GM12865 (cell line): ENCODE measurements around the gene SLC2A11.

Experiments used
- DNase-seq: peaks from one replicate; pipeline ENCODE4 v3.0.0; 2010; ENCODE audit warnings: low read depth
- H3K4me3 ChIP-seq: 2 replicates; pipeline ENCODE4 v1.5.1; 2011; ENCODE audit warnings: mild to moderate bottlenecking, low read depth, low read length, control low read depth
- TF ChIP-seq, protein P1 (sequence below): IDR thresholded peaks from 2 replicates; pipeline ENCODE4 v1.5.1; 2011; ENCODE audit warnings: low read length, control low read depth, low read depth, inconsistent platforms; ENCODE audit not compliant: insufficient read depth; ENCODE audit errors: missing control alignments

Gene SLC2A11

GRCh38 chr22:23833017-23833751, 24.5 kb upstream of the SLC2A11 start:
- TF ChIP-seq, protein P1, sequence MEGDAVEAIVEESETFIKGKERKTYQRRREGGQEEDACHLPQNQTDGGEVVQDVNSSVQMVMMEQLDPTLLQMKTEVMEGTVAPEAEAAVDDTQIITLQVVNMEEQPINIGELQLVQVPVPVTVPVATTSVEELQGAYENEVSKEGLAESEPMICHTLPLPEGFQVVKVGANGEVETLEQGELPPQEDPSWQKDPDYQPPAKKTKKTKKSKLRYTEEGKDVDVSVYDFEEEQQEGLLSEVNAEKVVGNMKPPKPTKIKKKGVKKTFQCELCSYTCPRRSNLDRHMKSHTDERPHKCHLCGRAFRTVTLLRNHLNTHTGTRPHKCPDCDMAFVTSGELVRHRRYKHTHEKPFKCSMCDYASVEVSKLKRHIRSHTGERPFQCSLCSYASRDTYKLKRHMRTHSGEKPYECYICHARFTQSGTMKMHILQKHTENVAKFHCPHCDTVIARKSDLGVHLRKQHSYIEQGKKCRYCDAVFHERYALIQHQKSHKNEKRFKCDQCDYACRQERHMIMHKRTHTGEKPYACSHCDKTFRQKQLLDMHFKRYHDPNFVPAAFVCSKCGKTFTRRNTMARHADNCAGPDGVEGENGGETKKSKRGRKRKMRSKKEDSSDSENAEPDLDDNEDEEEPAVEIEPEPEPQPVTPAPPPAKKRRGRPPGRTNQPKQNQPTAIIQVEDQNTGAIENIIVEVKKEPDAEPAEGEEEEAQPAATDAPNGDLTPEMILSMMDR, result no peak
- no peak for DNase-seq
- H3K4me3 ChIP-seq, result no peak overlapping the region

DNA sequence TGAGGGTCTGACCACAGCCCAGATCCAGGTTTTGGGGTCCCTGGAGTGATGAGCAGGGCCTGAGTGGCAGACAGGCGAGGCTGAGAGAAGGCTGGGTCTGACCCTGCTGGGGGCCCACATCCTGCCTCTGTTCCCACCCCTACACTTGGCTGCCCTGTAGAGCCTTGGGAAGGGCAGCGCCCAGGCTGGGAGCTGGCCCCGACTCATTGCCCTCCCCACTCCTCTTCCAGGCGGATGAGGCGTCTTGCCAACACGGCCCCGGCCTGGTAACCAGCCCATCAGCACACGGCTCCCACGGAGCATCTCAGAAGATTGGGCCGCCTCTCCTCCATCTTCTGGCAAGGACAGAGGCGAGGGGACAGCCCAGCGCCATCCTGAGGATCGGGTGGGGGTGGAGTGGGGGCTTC, 23.8 kb upstream of the SLC2A11 start:
- TF ChIP-seq, protein P1, result no peak
- H3K4me3 ChIP-seq, result no peak overlapping the region
- no peak for DNase-seq

DNA sequence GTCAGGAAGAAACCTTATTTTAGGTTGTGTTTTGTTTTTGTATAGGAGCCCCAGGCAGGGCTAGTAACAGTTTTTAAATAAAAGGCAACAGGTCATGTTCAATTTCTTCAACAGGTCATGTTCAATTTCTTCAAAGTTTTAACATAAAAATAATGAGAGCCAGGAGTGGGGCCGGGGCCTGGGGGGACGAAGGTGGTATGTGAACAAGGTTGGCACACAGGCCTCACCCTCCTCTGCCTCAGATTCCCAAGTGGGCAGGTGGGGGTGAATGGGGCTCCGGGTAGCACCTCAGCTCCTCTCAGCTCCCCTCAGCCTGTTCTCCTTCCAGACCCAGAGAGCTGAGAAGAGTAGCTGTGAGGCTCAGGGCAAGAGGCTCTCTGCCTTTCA, 23.3 kb upstream of the SLC2A11 start:
- TF ChIP-seq, protein P1, result no peak
- H3K4me3 ChIP-seq, result no peak overlapping the region
- no peak for DNase-seq

DNA sequence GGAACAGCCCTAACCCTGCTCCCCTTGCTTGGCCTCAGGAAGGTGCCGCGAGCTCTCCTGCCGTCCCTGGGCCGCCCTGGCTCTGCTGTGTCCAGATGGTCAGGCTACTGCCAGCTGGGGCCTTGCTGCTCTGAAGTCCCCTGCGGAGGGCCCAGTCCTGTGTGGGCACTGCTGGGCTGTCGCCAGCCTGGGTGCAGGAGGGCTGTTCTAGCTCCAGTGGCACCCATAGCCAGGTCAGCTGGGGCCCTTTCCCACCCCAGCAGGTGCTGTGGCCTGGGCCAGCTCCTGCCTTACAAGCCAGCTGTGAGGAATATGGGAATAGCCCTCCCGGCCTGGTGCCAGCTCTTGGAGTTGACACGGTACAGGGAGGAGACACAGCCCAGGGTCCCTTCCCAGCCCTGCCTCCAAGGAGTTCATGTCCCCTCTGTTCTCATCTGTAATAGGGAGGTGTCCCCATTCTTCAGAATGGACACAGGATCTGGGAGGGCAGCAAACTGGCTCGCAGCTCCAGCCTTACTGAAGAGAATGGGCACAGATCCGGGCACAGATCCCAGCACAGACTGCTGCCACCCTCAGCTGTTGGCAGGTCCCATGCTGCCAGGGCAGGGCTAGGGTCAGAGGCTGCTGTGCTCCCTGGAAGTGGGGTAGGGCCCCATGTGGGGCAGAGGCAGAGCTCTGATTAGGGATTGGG, 22.7 kb upstream of the SLC2A11 start:
- no peak overlapping the region for H3K4me3 ChIP-seq
- DNase-seq, result no peak
- TF ChIP-seq, protein P1, result no peak

GRCh38 chr22:23835484-23836144, 22.1 kb upstream of the SLC2A11 start:
- no peak overlapping the region for H3K4me3 ChIP-seq
- TF ChIP-seq, protein P1, result no peak
- no peak for DNase-seq

DNA sequence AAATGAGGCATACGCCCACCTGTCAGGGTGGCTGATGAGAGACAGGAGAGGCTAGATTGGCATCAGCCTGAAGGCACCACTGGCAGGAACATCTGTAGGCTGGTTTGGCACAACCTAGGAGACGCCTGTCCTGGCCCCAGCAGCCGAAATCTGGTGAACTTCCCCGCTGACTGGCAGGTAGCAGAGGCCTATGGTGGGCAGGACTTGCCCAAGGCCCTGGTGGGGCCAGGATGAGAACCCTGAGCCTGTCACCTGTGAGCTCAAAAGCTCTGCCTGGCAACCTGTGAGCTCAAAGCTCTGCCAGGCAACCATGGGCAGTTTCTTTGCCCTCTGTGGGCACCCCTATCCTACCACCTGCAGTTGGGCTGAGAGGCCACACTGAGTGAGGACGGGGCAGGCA, 21.4 kb upstream of the SLC2A11 start:
- no peak overlapping the region for H3K4me3 ChIP-seq
- TF ChIP-seq, protein P1, result no peak
- no peak for DNase-seq
